Smooth muscle cell (in vitro differentiated cells): ENCODE measurements around the gene LGSN. TPM values are rescaled to one million over a fixed set of nuclear protein-coding genes. Genes with fewer than 3 reads are reported as not detected.
A peak's percentile ranks its signal among the peaks of the same experiment; 100 is the strongest.

Experiments used
- DNase-seq: peaks from one replicate; lab custom pipeline; 2025; ENCODE audit not compliant: unreplicated experiment; lab: John Stamatoyannopoulos, UW
- H2AFZ ChIP-seq: fragments of 200-600 bp; sonication (generic); 2 replicates; pipeline ENCODE4 v1.6.0; 2016; ENCODE audit warnings: antibody characterized with exemption, low read depth, mild to moderate bottlenecking
- H3F3A ChIP-seq: fragments of 200-600 bp; sonication (generic); 2 replicates; pipeline ENCODE4 v1.6.0; 2017; ENCODE audit warnings: antibody characterized with exemption, low read depth
- H3K27ac ChIP-seq: fragments of 200-600 bp; sonication (generic); 2 replicates; pipeline ENCODE4 v1.5.1; 2016; ENCODE audit warnings: low read depth, mild to moderate bottlenecking
- H3K27me3 ChIP-seq: fragments of 200-600 bp; sonication (generic); 2 replicates; pipeline ENCODE4 v1.6.1; 2016; ENCODE audit warnings: low read depth, mild to moderate bottlenecking
- H3K36me3 ChIP-seq: fragments of 200-600 bp; sonication (generic); 2 replicates; pipeline ENCODE4 v1.5.1; 2016; ENCODE audit warnings: low read depth
- H3K4me1 ChIP-seq: fragments of 200-600 bp; sonication (generic); 2 replicates; pipeline ENCODE4 v1.5.1; 2016; ENCODE audit warnings: low read depth
- H3K4me2 ChIP-seq: fragments of 200-600 bp; sonication (generic); 2 replicates; pipeline ENCODE4 v1.6.0; 2016; ENCODE audit warnings: mild to moderate bottlenecking
- H3K4me3 ChIP-seq: fragments of 200-600 bp; sonication (generic); 2 replicates; pipeline ENCODE4 v1.5.1; 2016; ENCODE audit warnings: mild to moderate bottlenecking
- H3K79me2 ChIP-seq: fragments of 200-600 bp; sonication (generic); 2 replicates; pipeline ENCODE4 v1.6.0; 2016; ENCODE audit warnings: low read depth, mild to moderate bottlenecking
- H3K9ac ChIP-seq: fragments of 200-600 bp; sonication (generic); 2 replicates; pipeline ENCODE4 v1.6.0; 2016; ENCODE audit warnings: low read depth
- H3K9me3 ChIP-seq: fragments of 200-600 bp; sonication (generic); replicated peaks from 2 replicates; pipeline ENCODE4 v1.5.1; 2016; ENCODE audit warnings: low read depth
- H4K20me1 ChIP-seq: fragments of 200-600 bp; sonication (generic); 2 replicates; pipeline ENCODE4 v1.6.0; 2016; ENCODE audit warnings: low read depth
- CTCF ChIP-seq: fragments of 200-600 bp; sonication (generic); IDR thresholded peaks from 2 replicates; pipeline ENCODE4 v1.5.1; 2017; ENCODE audit warnings: borderline replicate concordance, mild to moderate bottlenecking, antibody characterized with exemption; ENCODE audit not compliant: insufficient read depth, poor library complexity, severe bottlenecking
- WGBS: methylation state at CpG from one replicate; pipeline ENCODE4 v1.1.7; 2016; ENCODE audit warnings: low lambda C conversion rate; 5-methylcytosine and 5-hydroxymethylcytosine counted together
- polyA plus RNA-seq: library from polyadenylated mRNA; unstranded; fragments of >200 nt; fragmentation: Nextera tagmentation; extraction: Ambion mirVana; gene quantifications from 2 replicates; pipeline ENCODE4 v1.2.1, GENCODE V29; 2016
- total RNA-seq: library from RNA; depleted of rRNA; stranded (reverse); fragments of >200 nt; gene quantifications from 2 replicates; pipeline ENCODE4 v1.2.3, GENCODE V29; 2014

The LGSN gene
- total and polyA plus RNA-seq, 2 experiments from 2014 or later = not detected

GRCh38 chr6:63249875-63250482 lies 69.8 kb downstream of the LGSN start:
- H3K9me3 ChIP-seq = no peaks in the 10 kb centered on the region
- no peak for TF ChIP-seq CTCF
- WGBS = 90% methylated on average over 3 of the region's 3 CpGs

GRCh38 chr6:63246581-63246980 lies 73.2 kb downstream of the LGSN start:
- no peak overlapping the region for H3K27ac ChIP-seq
- no peaks in the 10 kb centered on the region for H4K20me1 ChIP-seq
- H3K9ac ChIP-seq = no peak overlapping the region
- no peak overlapping the region for H3K4me3 ChIP-seq
- DNase-seq = no peak
- no peaks in the 10 kb centered on the region for H3K79me2 ChIP-seq
- H3K4me1 ChIP-seq = no peaks in the 10 kb centered on the region
- TF ChIP-seq CTCF = no peak
- H3K27me3 ChIP-seq = no peaks in the 10 kb centered on the region
- no peaks in the 10 kb centered on the region for H3K9me3 ChIP-seq
- H3K4me2 ChIP-seq = no peak overlapping the region
- no peaks in the 10 kb centered on the region for H3F3A ChIP-seq
- no peaks in the 10 kb centered on the region for H3K36me3 ChIP-seq
- no peak overlapping the region for H2AFZ ChIP-seq

More at GRCh38 chr6:63249875-63250482, 69.8 kb downstream of the LGSN start:
- H4K20me1 ChIP-seq = no peaks in the 10 kb centered on the region
- no peaks in the 10 kb centered on the region for H3K27me3 ChIP-seq
- no peaks in the 10 kb centered on the region for H3K79me2 ChIP-seq
- H2AFZ ChIP-seq = no peak overlapping the region
- H3K4me3 ChIP-seq = no peak overlapping the region
- H3K9ac ChIP-seq = no peak overlapping the region
- DNase-seq = no peak
- H3K36me3 ChIP-seq = no peaks in the 10 kb centered on the region
- no peak overlapping the region for H3K27ac ChIP-seq
- no peaks in the 10 kb centered on the region for H3F3A ChIP-seq
- no peak overlapping the region for H3K4me2 ChIP-seq
- H3K4me1 ChIP-seq = no peaks in the 10 kb centered on the region

- WGBS = 88% methylated on average over 1 of the region's 1 CpG
- H2AFZ ChIP-seq = no peak overlapping the region
- H3K27ac ChIP-seq = no peak overlapping the region
- no peaks in the 10 kb centered on the region for H3K27me3 ChIP-seq
- no peaks in the 10 kb centered on the region for H3K79me2 ChIP-seq
- H3F3A ChIP-seq = no peaks in the 10 kb centered on the region
- H3K4me1 ChIP-seq = no peaks in the 10 kb centered on the region
- DNase-seq = no peak
- peak; percentile 12 for TF ChIP-seq CTCF
- no peak overlapping the region for H3K4me3 ChIP-seq
- no peaks in the 10 kb centered on the region for H3K9me3 ChIP-seq
- H3K9ac ChIP-seq = no peak overlapping the region
- H3K4me2 ChIP-seq = no peak overlapping the region
- H3K36me3 ChIP-seq = no peaks in the 10 kb centered on the region
- no peaks in the 10 kb centered on the region for H4K20me1 ChIP-seq
These were observed 73.9 kb downstream of the LGSN start for GRCh38 chr6:63245909-63246308.

- no peaks in the 10 kb centered on the region for H3F3A ChIP-seq
- no peaks in the 10 kb centered on the region for H3K36me3 ChIP-seq
- H3K9ac ChIP-seq = no peak overlapping the region
- H3K79me2 ChIP-seq = no peaks in the 10 kb centered on the region
- H4K20me1 ChIP-seq = no peaks in the 10 kb centered on the region
- TF ChIP-seq CTCF = no peak
- no peaks in the 10 kb centered on the region for H3K9me3 ChIP-seq
- WGBS = 90% methylated on average over 2 of the region's 2 CpGs
- H3K4me3 ChIP-seq = no peak overlapping the region
- no peaks in the 10 kb centered on the region for H3K27me3 ChIP-seq
- no peak overlapping the region for H3K27ac ChIP-seq
- H2AFZ ChIP-seq = no peak overlapping the region
- no peak for DNase-seq
- no peak overlapping the region for H3K4me2 ChIP-seq
- no peaks in the 10 kb centered on the region for H3K4me1 ChIP-seq
These were observed 74.4 kb downstream of the LGSN start for GRCh38 chr6:63245420-63245819.
